SK-N-MC (cell line): ENCODE measurements around the gene LRRC3.

Experiments
- EZH2 ChIP-seq: fragments of 200-600 bp; sonication (generic); IDR thresholded peaks from one replicate; pipeline ENCODE4 v1.6.1; 2017; ENCODE audit warnings: antibody characterized with exemption
- POLR2AphosphoS5 ChIP-seq: IDR thresholded peaks from 2 replicates; pipeline ENCODE4 v1.6.1; 2012; ENCODE audit warnings: mild to moderate bottlenecking, low read depth, low read length, borderline replicate concordance

DNA sequence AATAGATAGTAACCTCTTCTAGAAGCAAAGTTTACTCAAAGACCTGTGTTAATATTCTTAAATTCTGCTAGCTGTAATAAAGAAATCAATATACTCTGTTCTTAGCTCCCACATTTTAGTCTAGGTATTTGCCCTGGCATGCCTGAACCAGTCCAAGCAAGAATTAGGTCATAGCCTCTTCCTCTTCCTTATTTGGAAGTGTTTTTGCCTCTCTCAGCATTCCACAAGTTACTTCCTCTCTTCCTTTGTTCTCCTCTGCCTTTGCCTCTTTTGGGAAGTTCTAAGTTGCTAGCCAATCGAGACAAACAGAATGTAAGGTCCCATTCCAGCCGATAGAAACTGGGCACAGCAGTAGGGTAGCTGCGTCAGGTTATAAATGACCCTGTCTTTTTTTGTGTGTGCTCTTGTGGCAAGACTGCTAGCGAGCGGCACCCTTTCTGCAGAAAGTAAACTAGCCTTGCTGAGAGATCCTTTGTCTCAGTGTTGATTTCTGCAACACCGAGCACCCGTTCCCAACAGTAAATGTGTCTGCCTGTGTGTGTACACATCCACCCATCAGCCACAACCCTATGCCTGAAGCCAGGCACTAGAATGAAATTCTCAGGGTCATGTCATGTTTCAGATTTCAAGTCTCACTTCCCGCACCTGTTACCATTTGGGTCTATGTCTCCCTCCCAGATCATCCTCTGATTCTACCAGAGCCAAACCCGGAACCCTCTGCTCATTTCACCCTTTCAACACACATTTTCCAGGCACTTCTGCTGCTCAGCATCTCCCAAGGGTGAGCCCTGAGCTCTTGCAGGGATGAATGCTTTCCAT is 37.5 kb downstream of the LRRC3 start:
- TF ChIP-seq POLR2AphosphoS5 (no peak), EZH2 (no peak)
